ENCODE measurements around the gene NECAB2.
"Not testable (repeated sequence)": the region's sequence is repeated elsewhere in the genome, so short reads cannot be mapped to it uniquely, and the experiment has no call there.

NECAB2 gene

DNA sequence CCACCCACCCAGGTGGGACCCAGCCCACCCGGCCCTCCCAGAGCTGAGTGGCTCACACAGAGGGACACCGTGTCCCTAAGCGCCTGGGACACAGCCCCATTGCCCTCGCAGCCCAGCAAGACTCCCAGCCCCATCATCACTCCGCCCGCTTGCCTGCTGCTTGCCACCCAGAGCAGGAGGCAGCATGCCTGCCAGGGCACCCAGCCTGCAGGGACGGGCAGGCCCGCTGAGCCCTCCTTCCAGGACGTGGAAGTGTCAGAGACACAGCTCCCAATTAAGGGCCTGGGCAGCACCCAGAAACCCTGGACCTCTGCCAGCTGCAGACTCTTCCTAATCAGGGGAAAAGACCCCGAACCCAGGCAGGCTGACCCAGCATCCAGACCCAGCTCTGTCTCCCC lies 32.2 kb upstream of the NECAB2 start:
- no peak for DNase-seq (ENCODE audit: low read depth in 2 of 3, low spot score in 1 of 3)

GRCh38 chr16:83936581-83937165 lies 31.4 kb upstream of the NECAB2 start:
- DNase-seq (ENCODE audit: low read depth in 2 of 3, low spot score in 1 of 3) = no peak

DNA sequence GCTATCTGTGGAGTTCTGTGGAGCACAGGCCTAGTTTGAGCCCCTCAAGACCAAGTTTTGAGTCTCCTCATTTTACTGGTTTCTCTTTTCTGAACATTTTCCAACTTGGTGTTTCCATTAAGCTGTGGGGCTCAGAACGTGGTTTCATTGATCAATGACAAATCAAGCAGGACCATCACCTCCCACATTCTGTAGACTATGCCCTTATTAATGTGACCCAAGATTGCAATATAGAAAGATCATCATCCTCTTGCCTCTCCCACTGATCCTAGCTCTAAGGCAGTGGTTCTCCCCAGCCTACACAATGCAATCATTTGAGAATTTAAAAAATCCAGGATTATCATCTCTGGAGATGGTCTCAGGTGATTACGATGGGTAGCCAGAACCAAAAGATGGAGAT lies 30.8 kb upstream of the NECAB2 start:
- no peak for DNase-seq (ENCODE audit: low read depth in 2 of 3, low spot score in 1 of 3)

GRCh38 chr16:83937922-83938885 lies 29.8 kb upstream of the NECAB2 start:
- DNase-seq (ENCODE audit: low read depth in 2 of 3, low spot score in 1 of 3) = no peak

DNA sequence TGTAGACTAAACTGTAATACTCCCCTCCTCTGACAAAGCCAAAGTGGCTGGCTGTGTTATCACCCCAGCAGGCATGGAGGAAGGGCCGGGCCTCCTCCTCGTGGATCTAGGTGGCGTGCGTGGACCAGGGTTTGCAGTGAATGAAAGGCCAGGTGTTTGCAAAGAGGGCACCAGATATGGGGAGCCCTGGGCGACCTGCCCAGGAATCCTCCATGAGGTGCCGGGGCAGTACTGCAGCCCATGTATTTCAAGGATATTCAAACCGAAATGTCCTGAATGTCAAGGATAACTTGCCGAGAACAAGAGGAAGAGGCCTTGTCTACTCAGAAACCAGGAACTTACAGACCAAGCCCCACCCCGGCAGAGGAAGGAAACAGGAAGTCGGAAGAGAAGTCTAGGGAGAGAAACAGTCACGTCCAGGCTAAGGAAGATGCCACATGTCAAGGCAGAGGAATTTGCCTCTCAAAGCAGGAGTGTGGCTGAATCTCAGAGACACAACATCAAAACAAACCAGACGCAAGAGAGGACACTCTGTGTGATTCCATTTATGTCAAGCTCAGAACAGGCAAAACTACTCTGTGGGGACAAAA lies 28.7 kb upstream of the NECAB2 start:
- DNase-seq (ENCODE audit: low read depth in 2 of 3, low spot score in 1 of 3) = no peak

DNA sequence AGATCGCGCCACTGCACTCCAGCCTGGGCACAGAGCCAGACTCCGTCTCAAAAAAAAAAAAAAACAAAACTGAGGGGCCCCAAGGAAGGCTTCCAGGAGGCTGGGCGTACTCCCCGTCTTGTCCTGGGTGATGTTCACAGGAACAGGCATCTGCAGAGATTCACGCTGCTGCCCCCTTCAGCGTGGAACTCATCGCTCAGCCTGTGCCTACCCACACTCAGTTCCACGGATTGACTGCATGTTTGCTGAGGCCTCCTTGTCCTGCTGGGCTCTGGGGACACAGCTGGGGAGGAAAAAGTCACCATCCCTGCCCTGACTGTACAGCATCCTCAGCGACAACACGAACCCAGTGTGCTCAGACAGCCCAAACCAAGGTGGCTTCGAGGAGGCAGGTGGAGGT lies 27.9 kb upstream of the NECAB2 start:
- DNase-seq (ENCODE audit: low read depth in 2 of 3, low spot score in 1 of 3) = no peak

GRCh38 chr16:83940630-83941378 lies 27.2 kb upstream of the NECAB2 start:
- DNase-seq (ENCODE audit: low read depth in 2 of 3, low spot score in 1 of 3) = no peak

- DNase-seq (ENCODE audit: low read depth in 2 of 3, low spot score in 1 of 3) = not testable (repeated sequence)
These were observed 26.5 kb upstream of the NECAB2 start for GRCh38 chr16:83941546-83941945.

GRCh38 chr16:83942074-83942473 lies 26.0 kb upstream of the NECAB2 start:
- DNase-seq (ENCODE audit: low read depth in 2 of 3, low spot score in 1 of 3) = no peak

- no peak for DNase-seq (ENCODE audit: low read depth in 2 of 3, low spot score in 1 of 3)
These were observed 25.1 kb upstream of the NECAB2 start for GRCh38 chr16:83942815-83943515.

DNA sequence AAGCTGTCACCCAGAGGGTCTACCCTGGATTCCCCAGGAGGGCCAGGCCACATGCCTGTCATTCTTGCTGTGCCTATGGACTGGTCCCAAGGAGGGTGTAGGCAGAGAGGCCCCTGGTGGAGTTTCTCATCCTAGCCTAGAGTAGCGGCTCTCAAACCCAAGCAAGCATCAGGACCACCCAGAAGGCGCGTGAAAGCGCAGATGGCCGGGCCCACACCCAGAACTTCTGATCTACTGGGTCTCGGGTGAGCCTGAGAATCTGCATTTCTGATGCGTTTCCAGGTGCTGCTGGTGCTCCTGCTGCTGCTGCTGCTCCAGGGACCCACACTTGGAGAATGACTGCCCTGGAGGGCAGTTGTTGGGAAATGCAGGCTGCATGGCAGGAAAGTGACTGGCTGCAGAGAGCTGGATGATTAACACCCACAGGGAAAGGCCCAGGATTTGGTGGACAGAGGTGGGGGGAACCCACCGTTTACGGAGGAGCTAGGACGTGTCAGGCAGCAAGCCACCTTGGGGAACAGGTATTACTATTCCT lies 24.5 kb upstream of the NECAB2 start:
- no peak for DNase-seq (ENCODE audit: low read depth in 2 of 3, low spot score in 1 of 3)

DNA sequence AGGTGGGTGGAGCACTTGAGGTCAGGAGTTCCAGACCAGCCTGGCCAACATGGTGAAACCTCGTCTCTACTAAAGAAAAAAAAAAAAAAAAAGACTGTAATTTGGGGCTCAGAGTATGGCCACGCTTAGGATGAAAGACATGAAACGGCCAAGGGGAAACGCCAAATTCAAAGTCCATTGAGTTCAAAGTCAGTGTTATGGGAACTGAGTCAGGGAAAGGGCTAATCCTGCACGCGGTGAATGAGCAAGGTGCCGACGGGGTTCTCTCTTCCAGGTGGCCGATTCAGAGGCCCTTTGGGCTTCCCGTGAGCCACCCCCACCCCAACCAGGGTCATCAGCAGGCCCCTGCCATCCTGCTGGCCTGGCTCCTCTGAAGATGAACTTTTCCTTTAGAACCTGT lies 22.5 kb upstream of the NECAB2 start:
- DNase-seq (ENCODE audit: low read depth in 2 of 3, low spot score in 1 of 3) = no peak

DNA sequence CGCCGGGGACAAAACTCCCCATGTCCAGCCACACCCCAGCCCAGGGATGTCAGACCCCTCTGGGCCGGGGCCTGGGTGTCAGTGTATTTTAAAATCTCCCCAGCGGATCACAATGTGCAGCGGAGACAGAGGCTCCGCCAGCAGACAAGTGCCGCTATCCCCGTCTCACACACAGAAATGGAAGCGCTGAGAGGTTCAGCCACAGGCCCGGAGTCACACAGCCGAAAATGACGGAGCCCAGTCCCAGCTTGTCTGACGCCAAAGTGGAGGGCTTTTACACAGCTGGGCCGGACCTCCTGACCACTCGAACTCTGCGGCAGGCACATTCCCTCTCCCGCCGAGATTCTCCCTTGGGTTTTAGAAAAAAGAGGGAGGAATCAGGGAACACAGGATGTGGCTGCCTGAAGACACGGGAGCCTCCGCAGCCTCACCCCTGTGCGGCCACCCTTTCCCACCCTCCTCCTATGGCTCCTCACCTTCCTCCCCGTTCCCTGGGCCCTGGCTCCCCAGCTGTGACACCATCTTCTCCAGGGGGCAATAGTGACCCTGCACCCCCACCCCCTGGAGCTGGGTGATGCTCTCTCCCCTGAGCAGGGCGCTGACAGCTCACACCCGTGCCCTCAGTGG lies 21.8 kb upstream of the NECAB2 start:
- DNase-seq (ENCODE audit: low read depth in 2 of 3, low spot score in 1 of 3) = no peak

DNA sequence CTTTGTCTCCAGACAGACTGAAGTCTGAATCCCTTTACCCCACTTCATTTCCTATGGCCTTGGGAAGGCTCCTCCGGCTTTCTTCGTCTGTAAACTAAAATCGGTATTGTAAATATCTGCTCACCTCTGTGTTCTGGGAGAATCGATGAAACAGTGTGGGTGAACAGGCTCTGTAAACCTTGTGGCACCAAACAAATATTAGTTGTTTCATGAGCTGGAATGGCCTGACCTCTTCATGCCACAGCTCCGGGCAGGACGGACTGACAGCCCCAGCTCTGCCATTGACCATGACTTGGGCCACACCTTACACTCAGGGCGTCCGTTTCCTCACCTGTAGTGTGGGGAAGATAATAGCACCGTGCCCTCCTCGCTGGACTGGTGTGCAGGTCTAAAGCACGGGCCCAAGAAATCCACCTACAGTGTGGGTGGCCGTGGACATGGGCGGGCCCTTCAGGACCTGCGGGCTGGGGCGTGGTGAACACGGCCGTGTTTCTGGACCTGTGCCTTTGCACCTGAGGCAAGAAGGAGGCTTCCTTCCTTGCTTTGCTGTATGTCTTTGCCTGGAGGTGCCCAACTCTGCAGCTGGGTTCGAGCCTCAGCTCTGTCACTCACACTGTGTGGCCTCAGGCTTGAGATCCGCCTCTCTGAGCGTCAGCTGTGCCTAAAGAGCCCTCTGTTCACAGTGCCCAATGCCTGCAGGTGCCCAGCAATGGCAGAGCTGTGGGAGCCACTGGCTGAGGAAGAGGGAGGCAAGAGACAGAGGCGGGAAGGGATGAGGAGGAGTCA lies 21.1 kb upstream of the NECAB2 start:
- DNase-seq (ENCODE audit: low read depth in 2 of 3, low spot score in 1 of 3) = no peak

DNA sequence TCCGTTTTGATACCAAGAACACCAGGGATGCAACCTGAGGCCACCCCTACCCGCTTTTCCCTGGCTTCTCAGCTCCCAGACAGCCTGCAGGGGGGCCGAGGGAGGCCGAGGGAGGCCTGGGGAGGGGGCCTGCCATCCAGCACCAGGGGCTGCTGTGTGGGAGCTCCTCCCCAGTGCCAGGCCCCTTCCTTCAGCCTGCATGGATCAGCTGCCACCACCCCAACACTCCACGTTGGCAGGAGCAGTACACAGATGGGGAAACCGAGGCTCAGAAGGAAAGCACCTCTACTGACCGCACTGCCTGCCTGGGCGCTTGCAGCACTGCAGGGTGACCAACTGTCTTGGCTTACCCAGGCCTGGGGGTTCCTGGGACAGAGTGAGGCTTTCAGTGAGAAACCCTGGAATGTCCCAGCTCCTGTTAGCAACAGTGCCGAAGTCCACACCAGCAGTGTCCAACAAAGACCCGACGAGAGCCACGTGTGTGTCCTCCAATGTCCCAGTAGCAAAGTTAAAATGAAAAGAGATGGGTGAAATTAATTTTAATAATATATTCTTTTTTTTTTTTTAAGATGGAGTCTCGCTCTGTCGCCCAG lies 20.3 kb upstream of the NECAB2 start:
- DNase-seq (ENCODE audit: low read depth in 2 of 3, low spot score in 1 of 3) = no peak

- DNase-seq (ENCODE audit: low read depth in 2 of 3, low spot score in 1 of 3) = no peak
These were observed 18.9 kb upstream of the NECAB2 start for GRCh38 chr16:83948914-83949723.

DNA sequence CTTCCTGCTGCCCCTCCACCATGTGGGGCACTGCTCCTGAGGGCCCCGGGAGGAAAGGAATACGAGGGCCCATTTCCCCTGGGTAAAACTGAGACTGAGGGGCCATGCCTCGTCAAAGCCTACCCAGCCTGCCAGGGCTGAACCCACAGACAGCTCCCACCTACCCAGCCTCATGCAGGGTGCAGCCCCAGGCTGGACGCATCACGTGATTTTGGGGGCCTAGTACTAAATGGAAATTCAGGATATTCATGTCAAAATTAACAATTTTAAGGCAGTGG lies 18.4 kb upstream of the NECAB2 start:
- DNase-seq (ENCODE audit: low read depth in 2 of 3, low spot score in 1 of 3) = no peak

- not testable (repeated sequence) for DNase-seq (ENCODE audit: low read depth in 2 of 3, low spot score in 1 of 3)
These were observed 17.1 kb upstream of the NECAB2 start for GRCh38 chr16:83950862-83951399.
